Endometrial microvascular endothelial cells (primary cell): ENCODE data around the gene ASB18. TPM values are rescaled to one million over a fixed set of nuclear protein-coding genes. Genes with fewer than 3 reads are reported as not detected.

Experiments used
- in situ Hi-C: cut with HindIII; loops from 2 replicates; pipeline ENCODE4 v1.10.0; 2017; ENCODE audit warnings: low sequenced_read_pairs, low pct_unique_long_range_greater_than_20kb; ENCODE audit errors: inconsistent ontology term
- total RNA-seq: library from RNA; depleted of rRNA; stranded (reverse); fragments of >200 nt; gene quantifications from one replicate; pipeline ENCODE4 v1.2.3, GENCODE V29; 2015; ENCODE audit errors: inconsistent ontology term

Gene ASB18
- total RNA-seq, 1 donor from 2014 or later, result not detected

DNA sequence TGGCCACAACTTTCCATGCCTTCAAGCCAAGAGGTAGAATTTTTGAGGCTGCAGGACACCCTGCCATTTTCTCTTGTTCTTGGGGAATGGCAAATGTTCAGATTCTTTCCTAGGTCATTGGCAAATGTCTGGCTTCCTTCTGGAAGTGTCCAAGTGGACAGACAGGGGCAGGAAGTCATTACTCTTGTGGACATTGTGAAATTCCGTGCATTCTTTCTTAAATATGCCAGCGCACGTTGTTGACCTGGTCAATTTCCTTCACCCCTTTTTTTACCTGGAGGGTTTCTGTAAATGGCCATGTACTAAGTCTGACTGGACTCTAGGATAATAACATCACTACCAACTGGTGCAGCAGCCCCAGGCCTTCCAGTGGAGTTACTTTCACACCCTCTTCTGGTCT is 13.9 kb downstream of the ASB18 start:
- in situ Hi-C loops, result no loop called here

DNA sequence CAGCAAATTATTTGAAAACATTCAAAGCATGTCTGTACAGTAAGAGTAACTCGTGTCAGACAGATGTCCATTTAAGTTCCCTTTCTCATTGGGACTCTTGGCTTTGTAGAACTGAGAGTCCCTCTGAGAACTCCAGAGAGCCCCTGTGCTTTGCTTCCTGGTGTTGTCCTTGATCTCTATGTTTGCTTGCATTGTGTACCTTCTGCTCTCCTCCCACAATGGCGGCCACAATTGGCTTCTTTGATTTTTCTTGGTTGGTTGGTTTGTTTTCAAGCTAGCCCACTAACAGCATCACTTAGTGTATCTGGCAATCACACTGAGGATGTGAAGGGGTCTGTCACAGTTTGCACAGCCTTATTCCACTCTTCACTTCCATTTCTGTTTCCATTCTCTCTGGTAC is 15.1 kb downstream of the ASB18 start:
- in situ Hi-C loops, result no loop called here

DNA sequence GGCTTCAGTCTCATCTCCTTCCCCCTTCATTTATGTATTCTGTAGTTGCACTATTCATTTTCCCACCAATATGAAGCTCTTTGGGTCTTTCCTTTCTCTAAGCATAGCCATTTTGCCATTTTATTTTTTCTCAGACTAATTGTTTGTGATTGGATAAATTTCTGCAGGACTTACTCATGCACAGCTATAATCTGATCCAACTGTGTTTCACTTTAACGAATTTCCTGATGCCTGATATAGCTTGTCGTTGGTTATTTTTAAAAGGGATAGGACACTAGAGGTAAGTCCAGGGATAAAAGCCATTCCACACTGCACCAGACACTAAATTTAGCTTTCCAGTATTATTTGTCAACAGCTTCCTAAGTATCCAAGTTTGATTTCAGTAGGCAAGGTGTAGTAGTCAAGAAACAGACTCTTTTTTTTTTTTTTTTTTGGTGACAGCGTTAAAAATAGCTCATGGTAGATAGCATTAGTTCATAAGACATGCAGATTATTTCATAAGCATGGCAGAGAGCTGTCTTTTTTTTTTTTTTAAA is 17.4 kb downstream of the ASB18 start:
- in situ Hi-C loops, result no loop called here

DNA sequence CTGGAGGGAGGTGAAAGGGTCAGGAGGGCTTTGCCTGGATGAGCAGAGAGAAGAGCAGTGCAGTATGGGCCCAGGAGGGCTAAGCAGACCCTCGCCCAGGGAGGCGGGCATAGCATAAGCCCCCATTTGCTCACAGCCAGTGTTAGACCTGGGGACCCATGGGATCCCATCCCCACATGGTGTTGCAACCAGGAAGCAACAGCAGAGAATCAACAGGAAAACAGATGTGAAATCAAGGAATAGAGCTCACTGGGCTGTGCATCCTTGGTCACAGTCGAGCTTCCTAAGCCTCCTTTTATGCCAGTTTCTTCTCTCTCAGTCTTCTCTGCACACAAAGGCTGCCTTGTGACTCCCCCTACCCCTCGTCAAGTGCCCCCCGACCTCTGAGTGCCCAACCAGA is 19.9 kb downstream of the ASB18 start:
- in situ Hi-C loops, result no loop called here

DNA sequence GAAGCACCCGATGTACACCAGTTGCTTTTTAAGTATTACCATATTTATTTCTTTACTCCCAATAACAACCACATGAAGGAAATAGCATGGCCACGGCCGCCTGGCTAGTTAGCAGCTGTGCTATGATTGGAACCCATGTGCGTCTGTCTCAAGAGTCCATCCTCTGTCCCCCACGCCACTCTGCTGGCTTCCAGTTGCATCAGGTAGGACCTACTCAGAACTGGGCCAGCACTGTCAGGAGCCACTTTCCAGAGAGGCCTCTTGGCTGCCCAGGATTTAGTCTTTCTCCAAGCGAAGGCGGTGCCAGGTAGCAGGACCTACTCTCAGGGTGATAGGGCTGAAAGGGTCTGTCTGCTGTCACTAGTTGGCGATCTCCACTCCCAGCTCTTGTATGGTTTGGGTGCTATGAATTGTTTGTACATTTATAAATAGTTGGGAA is 22.1 kb downstream of the ASB18 start:
- in situ Hi-C loops, result no loop called here

DNA sequence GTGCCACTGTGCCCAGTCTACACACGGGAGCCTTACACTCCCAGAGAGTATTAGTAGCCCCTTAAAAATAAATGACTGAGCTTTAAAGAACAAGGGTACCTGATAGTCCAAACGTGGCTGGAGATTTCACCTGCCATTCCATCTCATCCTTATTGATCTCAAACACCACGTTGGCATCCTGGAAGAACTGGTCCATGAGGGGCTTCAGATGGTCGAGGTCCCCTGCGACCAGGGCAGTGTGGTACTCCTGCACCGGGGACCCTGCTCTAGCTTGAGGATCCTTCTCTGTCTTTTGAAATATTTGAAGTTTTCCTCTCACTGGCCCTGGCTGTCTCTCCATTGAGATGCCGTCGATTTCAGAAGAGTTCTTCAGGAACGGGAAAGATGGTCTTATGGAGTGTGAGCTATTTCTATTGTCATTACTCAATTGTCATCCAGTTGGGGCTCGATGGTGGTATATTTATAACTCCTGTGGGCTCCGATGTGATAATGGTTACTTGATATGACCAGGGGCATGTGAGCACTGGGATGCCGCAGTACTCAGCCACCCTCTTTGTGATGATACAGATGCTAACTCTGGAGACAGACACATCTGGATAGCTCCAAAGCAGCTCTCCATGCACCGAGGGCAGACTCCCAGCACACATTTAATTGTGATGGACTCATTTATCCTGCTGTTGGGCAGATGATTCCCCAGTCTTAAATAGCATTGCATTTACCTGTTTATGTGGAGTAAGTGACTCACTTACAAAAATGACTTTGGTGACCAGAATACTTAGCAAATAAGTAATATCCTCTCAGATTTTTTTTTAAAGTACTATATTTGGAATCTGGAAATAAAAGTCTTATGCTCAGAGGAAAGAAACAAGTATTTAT is 22.8 kb downstream of the ASB18 start:
- in situ Hi-C loops, result no loop called here

DNA sequence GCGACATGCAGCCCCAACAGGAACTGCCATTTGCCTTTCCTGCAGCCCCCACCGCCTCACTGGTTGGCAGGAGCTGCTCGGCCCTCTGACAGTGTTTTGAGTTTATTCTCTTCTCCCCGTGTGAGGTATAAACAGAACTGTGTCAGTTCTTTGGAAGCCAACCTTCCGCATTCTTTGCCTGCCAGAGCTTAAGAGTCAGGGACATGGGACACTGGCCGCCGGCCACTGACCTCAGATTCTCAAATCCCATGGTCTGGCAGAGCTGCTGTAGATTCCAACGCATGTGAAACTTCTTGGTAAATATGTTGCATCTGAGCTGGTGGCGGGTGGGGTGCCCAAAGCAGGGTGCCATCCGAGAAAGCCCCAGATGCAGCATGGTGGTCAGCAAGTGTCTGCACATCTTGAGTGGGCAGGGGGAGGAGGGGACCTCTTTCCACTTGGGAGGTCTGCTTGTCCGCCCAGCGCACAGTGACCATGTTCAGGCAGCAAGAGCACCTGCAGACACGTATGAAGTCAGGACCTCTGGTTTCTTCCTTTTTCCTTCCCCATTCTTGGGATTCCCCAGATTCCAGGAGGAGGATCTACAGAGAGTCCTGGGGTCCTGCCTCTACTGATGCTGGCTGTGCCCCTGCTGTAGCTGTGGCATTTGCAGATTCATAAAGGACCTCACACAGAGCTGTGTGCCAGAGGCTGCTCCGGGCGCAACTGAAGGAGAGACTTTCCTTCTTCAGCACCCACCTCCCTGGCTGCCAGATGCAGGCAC is 23.8 kb downstream of the ASB18 start:
- in situ Hi-C loops, result no loop called here

DNA sequence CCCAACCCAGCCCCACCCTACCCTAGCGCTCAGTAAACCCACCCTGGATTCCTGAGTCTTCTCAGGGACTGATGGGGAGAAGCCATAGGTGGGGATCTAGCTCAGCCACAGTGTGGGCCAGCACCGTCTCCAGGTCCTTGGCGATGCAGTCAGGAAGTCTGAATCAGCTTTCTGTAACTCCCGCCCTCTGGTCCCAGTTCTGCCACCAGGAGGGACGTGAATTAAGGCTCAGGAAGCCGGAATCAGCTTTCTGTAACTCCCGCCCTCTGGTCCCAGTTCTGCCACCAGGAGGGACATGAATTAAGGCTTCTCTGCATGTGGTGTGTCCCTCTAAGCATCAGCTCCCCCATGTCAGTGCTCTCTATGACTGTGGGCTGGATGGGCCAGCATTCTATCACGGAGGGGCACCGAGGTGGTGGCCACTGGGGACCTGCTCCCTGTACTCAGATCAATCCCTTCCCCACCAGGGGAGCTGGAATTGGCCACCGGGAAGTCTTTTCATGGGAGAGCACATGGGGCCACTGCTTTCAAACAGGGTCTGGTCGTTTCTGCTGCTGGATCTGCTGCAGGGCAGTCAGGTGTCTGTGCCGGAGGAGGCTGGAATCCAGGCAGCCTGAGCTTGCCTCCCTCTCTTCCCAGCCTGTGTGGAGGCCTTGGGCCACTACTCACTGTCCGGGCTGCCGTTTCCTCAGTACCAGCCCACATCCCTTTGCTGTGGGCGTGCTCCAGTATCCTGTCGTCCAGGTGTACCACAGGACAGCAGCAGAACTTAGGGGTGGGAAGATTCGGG is 24.7 kb downstream of the ASB18 start:
- in situ Hi-C loops, result no loop called here

DNA sequence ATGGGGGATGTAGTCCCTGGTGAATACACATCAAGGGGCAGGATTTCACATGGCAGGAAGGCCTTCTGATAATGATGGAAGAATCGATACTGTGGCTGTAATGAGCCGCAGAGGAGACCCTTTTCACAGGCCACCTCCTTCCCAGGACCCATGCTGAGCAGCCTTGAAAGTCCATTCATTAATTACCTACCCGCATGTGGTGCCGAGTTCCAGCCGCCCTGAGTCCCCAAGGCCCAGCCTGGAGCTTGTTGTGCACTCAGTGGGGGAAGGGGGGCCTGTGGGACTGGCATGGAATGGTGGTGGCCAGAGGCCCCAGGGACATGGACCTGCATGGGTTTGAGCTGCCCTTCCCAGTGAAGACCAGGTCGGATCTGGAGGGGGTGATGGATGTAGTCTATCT is 25.5 kb downstream of the ASB18 start:
- in situ Hi-C loops, result no loop called here

DNA sequence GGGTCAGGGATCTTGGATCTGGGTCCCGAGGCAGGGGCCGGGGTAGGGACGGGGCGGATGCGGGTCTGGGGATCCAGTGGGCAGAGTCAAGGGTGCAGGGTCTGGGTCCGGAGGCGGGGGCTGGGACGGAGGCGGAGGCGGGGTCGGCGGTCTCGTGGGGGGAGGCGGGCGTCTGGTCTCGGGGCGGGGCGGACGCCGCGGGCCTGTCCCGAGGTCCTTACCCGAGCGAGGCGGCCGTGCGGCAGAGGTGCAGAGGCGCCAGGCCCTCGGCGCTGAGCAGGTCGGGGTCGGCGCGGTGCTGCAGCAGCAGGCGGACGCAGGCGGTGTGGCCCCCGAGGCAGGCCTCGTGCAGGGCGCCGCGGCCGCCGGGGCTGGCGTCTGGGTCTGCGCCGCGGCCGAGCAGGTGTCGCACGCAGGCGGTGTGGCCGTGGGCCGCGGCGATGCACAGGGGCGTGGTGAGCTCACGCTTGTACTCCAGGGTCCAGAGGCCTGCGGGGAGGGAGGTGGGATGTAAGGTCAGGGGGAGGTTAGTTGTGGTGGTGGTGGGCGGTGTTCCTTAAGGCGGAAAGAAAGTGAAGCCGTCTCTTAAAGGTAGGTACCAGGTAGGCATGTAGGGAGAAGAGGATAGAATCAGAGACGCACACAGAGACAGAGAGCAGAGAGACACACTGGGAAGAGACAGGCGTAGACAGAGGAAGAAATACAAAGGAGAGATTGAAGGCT is 26.6 kb downstream of the ASB18 start:
- in situ Hi-C loops, result no loop called here

DNA sequence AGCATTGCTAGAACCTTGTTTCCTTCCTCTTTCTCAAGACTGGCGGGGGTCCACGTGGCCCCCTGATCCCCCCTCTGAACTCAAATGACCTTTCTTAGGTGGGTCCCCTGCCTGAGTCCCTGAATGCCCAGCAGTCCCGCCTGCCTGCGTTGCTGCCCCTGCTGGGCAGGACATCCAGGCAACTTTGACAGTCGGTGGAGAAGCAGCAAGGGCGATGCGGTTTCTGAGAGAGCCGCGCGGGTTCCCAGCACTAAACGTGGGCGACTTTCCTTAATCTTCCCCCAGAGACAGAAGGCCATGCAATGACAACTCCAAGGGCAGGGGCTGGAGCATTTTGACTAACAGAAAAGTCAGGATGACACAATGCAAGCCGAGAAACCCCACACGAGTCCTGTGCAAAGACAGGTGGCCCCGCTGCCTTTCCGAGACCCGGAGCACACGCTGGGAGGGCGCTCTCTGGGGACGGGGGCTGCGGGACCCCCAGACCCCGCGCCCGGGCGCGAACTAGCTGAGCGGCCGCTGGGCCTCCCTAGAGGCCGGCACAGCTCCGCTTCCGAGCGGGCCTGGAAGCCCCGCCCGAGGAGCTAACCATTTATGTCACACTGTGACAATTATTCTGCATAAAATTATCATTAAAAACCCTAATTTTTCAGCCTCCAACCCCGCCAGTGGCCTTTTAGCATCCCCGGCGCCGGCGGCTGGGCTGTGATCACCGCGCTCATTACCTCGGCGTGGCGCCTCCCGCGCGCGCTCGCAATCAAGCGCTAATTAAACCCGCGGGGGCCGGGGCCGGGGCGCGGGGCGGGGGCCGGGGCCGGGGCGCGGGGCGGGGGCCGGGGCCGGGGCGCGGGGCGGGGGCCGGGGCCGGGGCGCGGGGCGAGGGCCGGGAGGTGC is 27.4 kb downstream of the ASB18 start:
- in situ Hi-C loops, result no loop called here

DNA sequence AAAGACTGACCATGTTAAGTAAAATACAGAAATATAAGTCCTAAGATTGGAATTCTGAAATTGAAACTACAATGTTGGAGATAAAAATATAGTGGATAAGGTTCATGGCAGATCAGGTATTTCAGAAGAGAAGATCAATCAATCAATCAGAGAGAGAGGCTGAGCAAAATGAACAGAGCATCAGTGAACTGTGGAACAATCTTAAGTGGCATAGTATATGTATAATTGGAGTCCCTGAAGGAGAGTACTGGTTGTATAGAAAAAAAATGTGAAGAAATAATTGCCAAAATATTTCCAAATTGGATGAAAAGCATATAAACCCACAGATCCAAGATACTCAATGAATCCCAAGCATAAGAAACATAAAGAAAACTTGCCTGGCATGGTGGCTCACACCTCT is 35.0 kb downstream of the ASB18 start:
- in situ Hi-C loops, result no loop called here

DNA sequence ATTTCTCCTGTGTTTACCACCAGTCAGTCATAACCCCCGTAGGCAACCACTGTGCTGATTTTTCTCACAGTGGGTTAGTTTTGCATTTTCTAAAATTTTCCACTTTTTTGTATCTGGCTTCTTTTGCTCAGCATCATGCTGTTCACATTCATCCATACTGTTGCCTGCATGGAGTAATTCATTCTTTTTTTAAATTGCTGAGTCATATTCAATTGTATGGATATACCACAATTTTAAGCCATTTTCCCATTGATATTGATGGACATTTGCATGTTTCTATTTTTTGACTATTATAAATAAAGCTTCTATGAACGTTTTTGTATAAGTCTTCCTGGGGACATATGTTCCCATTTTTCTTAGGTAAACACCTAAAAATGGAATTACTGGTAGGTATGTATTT is 40.5 kb downstream of the ASB18 start:
- in situ Hi-C loops, result no loop called here

DNA sequence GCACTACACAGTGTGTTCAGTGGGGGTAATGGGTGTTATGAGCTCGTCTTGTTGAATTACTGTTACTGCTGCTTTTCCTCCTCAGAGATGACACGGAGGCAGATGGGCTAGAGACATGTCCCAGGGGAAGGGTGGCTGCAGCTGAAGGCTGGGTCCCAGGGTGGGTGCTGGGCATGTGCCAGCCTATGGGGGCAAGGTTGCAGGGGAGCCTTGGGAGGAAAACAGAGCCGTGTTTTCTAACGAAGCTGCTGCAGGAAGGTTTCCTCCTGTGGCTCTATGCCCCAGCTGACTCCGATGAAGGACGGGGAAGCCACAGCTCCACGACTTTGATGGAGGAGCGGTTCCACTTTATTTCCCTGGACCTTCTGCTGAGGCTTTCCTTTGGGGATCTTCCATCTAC is 42.4 kb downstream of the ASB18 start:
- in situ Hi-C loops, result no loop called here

DNA sequence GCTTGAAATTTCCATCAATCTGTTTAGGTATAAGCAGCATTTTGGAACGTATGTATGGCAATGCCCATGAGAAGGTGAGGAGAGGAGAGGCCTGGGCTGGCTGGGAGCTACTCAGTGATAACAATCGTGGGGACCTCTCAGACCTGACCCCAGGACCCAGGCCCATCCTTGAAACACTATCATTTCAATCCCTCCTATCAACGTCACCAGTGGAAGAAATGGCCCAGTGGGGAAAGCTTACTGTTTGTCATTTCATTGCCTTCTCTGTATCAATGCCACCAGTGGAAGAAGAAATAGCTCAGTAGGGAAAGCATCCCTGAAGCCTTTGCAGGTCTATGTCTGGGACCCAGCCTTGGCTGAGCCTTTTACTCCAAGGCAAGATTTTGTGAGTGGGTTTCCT is 44.8 kb downstream of the ASB18 start:
- in situ Hi-C loops, result no loop called here

DNA sequence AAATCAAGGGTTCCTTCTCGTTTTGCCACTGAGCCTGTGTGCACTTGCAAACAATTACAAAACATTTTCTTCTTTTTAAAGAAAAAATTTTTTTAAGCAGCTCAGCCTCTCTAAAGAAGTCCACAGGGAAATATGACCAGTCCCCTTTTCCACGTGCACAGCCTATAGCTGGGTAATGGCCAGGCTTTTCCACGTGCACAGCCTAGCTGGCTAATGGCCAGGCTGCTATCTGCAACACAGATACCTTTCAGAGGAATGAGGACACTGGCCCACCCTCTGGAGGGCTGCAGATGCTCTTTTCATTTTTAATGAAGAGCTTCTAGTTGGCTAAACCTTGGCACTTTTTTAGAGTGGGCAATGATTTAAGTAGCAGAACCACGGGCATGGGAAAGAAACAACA is 46.3 kb downstream of the ASB18 start:
- in situ Hi-C loops, result no loop called here

DNA sequence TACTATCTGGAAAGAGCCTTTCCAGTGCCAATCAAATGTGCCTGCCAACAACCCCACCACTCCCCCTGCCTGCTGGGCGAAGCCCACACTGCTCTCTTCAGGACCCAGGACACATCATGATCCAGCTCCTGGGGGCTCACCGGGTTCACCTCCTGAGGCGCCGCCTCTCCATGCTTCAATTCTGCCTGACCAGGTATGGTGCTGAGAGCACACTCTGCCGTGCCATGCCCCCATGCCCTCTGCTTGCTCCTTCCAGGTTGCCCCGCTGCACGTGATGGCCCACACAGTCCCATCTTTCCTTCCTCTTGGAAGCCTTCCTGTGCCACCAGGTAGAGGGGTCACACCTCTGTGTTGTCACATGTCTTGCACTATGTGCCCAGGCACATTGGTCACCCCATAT is 47.5 kb downstream of the ASB18 start:
- in situ Hi-C loops, result no loop called here
